ENCODE results near the gene ASXL1. TPM values are rescaled to one million over a fixed set of nuclear protein-coding genes. Genes with fewer than 3 reads are reported as not detected.

ASXL1 gene
- total and polyA plus RNA-seq, 2 experiments from 2014 or later: 10.4 to 29.0 TPM

DNA sequence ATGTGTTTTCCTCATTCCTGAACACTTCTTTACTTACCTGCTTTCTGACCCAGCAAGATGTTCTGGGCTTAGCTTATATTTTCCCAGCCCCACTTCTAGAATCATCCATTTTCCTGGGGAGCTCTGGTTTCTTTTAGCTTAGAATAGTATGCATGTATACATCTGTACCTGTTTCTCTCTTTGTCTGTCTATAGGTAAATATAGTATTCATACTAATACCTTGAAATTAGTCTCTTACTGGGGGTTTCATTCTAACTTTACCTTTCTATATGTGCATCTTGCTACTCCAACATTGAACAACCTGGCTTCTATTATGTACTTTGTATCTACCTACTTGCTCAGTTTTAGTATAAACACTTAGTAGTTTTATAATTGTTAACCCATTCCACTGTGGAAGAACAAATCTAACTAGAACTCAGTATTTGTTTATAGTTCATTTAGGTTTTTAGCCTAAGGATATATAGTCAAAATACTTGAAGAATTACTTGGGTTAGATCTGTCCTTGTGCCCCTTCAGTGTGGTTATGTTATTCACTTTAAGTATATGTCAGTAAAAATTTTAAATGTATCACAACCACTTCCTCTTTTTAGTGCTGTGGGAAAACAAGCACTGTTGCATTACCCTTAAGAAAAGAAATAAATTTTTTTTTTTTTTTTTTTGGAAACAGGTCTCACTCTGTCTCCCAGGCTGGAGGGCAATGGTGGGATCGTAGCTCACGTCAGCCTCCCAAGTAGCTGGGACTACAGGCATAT, 54.0 kb downstream of the ASXL1 start:
- no peak overlapping the region for H3K27ac Mint-ChIP-seq

More for the DNA sequence above, 54.0 kb downstream of the ASXL1 start:
- Mint-ChIP-seq H3K9me3 (no peaks in the 10 kb centered on the region), H3K36me3 (ENCODE audit: low read depth) (no peaks in the 10 kb centered on the region), H3K4me1 (peaks cover 12% of the 10 kb centered on the region), H3K27me3 (ENCODE audit: insufficient read depth, low read depth, poor library complexity) (peaks cover 2% of the 10 kb centered on the region), H3K4me3 (no peak overlapping the region)
- Histone ChIP-seq H3K27me3 (ENCODE audit: insufficient read depth) (no peaks in the 10 kb centered on the region), H3K4me2 (no peak overlapping the region), H3K9me2 (ENCODE audit: insufficient read depth) (no peaks in the 10 kb centered on the region), H3K4me3 (no peak overlapping the region), H3K27ac (ENCODE audit: low read depth) (no peak overlapping the region), H3K36me3 (ENCODE audit: insufficient read depth) (no peaks in the 10 kb centered on the region), H4K20me1 (replicated peaks; ENCODE audit: insufficient read depth) (peaks cover 15% of the 10 kb centered on the region; the same call in 1 of the 2 replicates), H2AFZ (no peak overlapping the region), H3K79me2 (replicated peaks; ENCODE audit: insufficient read depth) (no peaks in the 10 kb centered on the region; the same call in 1 of the 2 replicates), H3F3A (replicated peaks; ENCODE audit: low read depth) (no peaks in the 10 kb centered on the region), H3K4me1 (ENCODE audit: insufficient read depth) (peaks cover 15% of the 10 kb centered on the region; the same call in 1 of the 2 replicates)
- ATAC-seq (no peak), DNase-seq (ENCODE audit: low spot score) (no peak)
- no peak for TF ChIP-seq ZNF114 (CRISPR knock-in tag; IDR thresholded peaks at IDR 0.05)
- TF ChIP-seq, protein P1, sequence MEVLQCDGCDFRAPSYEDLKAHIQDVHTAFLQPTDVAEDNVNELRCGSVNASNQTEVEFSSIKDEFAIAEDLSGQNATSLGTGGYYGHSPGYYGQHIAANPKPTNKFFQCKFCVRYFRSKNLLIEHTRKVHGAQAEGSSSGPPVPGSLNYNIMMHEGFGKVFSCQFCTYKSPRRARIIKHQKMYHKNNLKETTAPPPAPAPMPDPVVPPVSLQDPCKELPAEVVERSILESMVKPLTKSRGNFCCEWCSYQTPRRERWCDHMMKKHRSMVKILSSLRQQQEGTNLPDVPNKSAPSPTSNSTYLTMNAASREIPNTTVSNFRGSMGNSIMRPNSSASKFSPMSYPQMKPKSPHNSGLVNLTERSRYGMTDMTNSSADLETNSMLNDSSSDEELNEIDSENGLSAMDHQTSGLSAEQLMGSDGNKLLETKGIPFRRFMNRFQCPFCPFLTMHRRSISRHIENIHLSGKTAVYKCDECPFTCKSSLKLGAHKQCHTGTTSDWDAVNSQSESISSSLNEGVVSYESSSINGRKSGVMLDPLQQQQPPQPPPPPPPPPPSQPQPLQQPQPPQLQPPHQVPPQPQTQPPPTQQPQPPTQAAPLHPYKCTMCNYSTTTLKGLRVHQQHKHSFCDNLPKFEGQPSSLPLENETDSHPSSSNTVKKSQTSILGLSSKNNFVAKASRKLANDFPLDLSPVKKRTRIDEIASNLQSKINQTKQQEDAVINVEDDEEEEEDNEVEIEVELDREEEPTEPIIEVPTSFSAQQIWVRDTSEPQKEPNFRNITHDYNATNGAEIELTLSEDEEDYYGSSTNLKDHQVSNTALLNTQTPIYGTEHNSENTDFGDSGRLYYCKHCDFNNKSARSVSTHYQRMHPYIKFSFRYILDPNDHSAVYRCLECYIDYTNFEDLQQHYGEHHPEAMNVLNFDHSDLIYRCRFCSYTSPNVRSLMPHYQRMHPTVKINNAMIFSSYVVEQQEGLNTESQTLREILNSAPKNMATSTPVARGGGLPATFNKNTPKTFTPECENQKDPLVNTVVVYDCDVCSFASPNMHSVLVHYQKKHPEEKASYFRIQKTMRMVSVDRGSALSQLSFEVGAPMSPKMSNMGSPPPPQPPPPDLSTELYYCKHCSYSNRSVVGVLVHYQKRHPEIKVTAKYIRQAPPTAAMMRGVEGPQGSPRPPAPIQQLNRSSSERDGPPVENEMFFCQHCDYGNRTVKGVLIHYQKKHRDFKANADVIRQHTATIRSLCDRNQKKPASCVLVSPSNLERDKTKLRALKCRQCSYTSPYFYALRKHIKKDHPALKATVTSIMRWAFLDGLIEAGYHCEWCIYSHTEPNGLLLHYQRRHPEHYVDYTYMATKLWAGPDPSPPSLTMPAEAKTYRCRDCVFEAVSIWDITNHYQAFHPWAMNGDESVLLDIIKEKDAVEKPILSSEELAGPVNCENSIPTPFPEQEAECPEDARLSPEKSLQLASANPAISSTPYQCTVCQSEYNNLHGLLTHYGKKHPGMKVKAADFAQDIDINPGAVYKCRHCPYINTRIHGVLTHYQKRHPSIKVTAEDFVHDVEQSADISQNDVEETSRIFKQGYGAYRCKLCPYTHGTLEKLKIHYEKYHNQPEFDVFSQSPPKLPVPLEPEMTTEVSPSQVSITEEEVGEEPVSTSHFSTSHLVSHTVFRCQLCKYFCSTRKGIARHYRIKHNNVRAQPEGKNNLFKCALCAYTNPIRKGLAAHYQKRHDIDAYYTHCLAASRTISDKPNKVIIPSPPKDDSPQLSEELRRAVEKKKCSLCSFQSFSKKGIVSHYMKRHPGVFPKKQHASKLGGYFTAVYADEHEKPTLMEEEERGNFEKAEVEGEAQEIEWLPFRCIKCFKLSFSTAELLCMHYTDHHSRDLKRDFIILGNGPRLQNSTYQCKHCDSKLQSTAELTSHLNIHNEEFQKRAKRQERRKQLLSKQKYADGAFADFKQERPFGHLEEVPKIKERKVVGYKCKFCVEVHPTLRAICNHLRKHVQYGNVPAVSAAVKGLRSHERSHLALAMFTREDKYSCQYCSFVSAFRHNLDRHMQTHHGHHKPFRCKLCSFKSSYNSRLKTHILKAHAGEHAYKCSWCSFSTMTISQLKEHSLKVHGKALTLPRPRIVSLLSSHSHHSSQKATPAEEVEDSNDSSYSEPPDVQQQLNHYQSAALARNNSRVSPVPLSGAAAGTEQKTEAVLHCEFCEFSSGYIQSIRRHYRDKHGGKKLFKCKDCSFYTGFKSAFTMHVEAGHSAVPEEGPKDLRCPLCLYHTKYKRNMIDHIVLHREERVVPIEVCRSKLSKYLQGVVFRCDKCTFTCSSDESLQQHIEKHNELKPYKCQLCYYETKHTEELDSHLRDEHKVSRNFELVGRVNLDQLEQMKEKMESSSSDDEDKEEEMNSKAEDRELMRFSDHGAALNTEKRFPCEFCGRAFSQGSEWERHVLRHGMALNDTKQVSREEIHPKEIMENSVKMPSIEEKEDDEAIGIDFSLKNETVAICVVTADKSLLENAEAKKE (CRISPR knock-in tag; IDR thresholded peaks at IDR 0.05): no peak
- no peak for TF ChIP-seq EZH2phosphoT487 (IDR thresholded peaks at IDR 0.05; ENCODE audit: unreplicated experiment)
- no peak for TF ChIP-seq STAT1 (IDR thresholded peaks at IDR 0.05; ENCODE audit: unreplicated experiment)
- no peak for TF ChIP-seq ZNF331 (CRISPR knock-in tag; IDR thresholded peaks at IDR 0.05; ENCODE audit: low read depth)
- TF ChIP-seq CREB1 (CRISPR knock-in tag; IDR thresholded peaks at IDR 0.05; ENCODE audit: low read depth): no peak
- TF ChIP-seq, protein P2, sequence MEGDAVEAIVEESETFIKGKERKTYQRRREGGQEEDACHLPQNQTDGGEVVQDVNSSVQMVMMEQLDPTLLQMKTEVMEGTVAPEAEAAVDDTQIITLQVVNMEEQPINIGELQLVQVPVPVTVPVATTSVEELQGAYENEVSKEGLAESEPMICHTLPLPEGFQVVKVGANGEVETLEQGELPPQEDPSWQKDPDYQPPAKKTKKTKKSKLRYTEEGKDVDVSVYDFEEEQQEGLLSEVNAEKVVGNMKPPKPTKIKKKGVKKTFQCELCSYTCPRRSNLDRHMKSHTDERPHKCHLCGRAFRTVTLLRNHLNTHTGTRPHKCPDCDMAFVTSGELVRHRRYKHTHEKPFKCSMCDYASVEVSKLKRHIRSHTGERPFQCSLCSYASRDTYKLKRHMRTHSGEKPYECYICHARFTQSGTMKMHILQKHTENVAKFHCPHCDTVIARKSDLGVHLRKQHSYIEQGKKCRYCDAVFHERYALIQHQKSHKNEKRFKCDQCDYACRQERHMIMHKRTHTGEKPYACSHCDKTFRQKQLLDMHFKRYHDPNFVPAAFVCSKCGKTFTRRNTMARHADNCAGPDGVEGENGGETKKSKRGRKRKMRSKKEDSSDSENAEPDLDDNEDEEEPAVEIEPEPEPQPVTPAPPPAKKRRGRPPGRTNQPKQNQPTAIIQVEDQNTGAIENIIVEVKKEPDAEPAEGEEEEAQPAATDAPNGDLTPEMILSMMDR (conservative IDR thresholded peaks at IDR 0.05; ENCODE audit: low read depth in 2 of 2): no peak
- no peak for TF ChIP-seq JUNB (IDR thresholded peaks at IDR 0.05; ENCODE audit: unreplicated experiment)
- TF ChIP-seq POLR2AphosphoS5 (IDR thresholded peaks at IDR 0.05; ENCODE audit: low read depth): no peak
- TF ChIP-seq, protein P3, sequence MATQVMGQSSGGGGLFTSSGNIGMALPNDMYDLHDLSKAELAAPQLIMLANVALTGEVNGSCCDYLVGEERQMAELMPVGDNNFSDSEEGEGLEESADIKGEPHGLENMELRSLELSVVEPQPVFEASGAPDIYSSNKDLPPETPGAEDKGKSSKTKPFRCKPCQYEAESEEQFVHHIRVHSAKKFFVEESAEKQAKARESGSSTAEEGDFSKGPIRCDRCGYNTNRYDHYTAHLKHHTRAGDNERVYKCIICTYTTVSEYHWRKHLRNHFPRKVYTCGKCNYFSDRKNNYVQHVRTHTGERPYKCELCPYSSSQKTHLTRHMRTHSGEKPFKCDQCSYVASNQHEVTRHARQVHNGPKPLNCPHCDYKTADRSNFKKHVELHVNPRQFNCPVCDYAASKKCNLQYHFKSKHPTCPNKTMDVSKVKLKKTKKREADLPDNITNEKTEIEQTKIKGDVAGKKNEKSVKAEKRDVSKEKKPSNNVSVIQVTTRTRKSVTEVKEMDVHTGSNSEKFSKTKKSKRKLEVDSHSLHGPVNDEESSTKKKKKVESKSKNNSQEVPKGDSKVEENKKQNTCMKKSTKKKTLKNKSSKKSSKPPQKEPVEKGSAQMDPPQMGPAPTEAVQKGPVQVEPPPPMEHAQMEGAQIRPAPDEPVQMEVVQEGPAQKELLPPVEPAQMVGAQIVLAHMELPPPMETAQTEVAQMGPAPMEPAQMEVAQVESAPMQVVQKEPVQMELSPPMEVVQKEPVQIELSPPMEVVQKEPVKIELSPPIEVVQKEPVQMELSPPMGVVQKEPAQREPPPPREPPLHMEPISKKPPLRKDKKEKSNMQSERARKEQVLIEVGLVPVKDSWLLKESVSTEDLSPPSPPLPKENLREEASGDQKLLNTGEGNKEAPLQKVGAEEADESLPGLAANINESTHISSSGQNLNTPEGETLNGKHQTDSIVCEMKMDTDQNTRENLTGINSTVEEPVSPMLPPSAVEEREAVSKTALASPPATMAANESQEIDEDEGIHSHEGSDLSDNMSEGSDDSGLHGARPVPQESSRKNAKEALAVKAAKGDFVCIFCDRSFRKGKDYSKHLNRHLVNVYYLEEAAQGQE (IDR thresholded peaks at IDR 0.05; ENCODE audit: unreplicated experiment): no peak
- TF ChIP-seq NANOG (IDR thresholded peaks at IDR 0.05; ENCODE audit: borderline replicate concordance): no peak
- TF ChIP-seq, protein P4, sequence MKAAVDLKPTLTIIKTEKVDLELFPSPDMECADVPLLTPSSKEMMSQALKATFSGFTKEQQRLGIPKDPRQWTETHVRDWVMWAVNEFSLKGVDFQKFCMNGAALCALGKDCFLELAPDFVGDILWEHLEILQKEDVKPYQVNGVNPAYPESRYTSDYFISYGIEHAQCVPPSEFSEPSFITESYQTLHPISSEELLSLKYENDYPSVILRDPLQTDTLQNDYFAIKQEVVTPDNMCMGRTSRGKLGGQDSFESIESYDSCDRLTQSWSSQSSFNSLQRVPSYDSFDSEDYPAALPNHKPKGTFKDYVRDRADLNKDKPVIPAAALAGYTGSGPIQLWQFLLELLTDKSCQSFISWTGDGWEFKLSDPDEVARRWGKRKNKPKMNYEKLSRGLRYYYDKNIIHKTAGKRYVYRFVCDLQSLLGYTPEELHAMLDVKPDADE (IDR thresholded peaks at IDR 0.05): no peak
- no peak for TF ChIP-seq EZH2 (IDR thresholded peaks at IDR 0.05; ENCODE audit: low read depth, unreplicated experiment)

All from GM23338 (cell line).